ENCODE results near the gene AIG1.

Gene AIG1

GRCh38 chr6:143098054-143098671 lies 37.5 kb downstream of the AIG1 start:
- DNase-seq, result no peak

GRCh38 chr6:143099647-143100046 lies 39.0 kb downstream of the AIG1 start:
- no peak for DNase-seq

GRCh38 chr6:143100429-143100828 lies 39.7 kb downstream of the AIG1 start:
- DNase-seq, result no peak

- DNase-seq, result no peak
Measured at GRCh38 chr6:143103916-143104315, 43.2 kb downstream of the AIG1 start.

GRCh38 chr6:143107440-143107839 lies 46.8 kb downstream of the AIG1 start:
- DNase-seq, result no peak

- no peak for DNase-seq
Measured at GRCh38 chr6:143107911-143108761, 47.4 kb downstream of the AIG1 start.

- DNase-seq, result no peak
Measured at GRCh38 chr6:143109196-143109595, 48.5 kb downstream of the AIG1 start.

- no peak for DNase-seq
Measured at GRCh38 chr6:143110572-143110971, 49.9 kb downstream of the AIG1 start.

GRCh38 chr6:143110996-143111395 lies 50.3 kb downstream of the AIG1 start:
- no peak for DNase-seq

GRCh38 chr6:143111443-143111842 lies 50.8 kb downstream of the AIG1 start:
- DNase-seq, result no peak

GRCh38 chr6:143112084-143112768 lies 51.5 kb downstream of the AIG1 start:
- no peak for DNase-seq

GRCh38 chr6:143112837-143113236 lies 52.1 kb downstream of the AIG1 start:
- DNase-seq, result no peak

- DNase-seq, result no peak
Measured at GRCh38 chr6:143115728-143116127, 55.0 kb downstream of the AIG1 start.

- DNase-seq, result no peak
Measured at GRCh38 chr6:143117108-143117507, 56.4 kb downstream of the AIG1 start.

- no peak for DNase-seq
Measured at GRCh38 chr6:143119260-143119659, 58.6 kb downstream of the AIG1 start.

GRCh38 chr6:143123081-143123480 lies 62.4 kb downstream of the AIG1 start:
- no peak for DNase-seq

- DNase-seq, result no peak
Measured at GRCh38 chr6:143123941-143124340, 63.3 kb downstream of the AIG1 start.

- no peak for DNase-seq
Measured at GRCh38 chr6:143125455-143125854, 64.8 kb downstream of the AIG1 start.

GRCh38 chr6:143125864-143126573 lies 65.3 kb downstream of the AIG1 start:
- no peak for DNase-seq

- DNase-seq, result no peak
Measured at GRCh38 chr6:143126574-143126941, 65.9 kb downstream of the AIG1 start.

GRCh38 chr6:143127941-143128680 lies 67.4 kb downstream of the AIG1 start:
- no peak for DNase-seq

- DNase-seq, result no peak
Measured at GRCh38 chr6:143128681-143129015, 68.0 kb downstream of the AIG1 start.

GRCh38 chr6:143130928-143131327 lies 70.2 kb downstream of the AIG1 start:
- no peak for DNase-seq
